Sigmoid colon (tissue), 4 donors: ENCODE measurements around the gene MRPL38.
"Not testable (repeated sequence)": the region's sequence is repeated elsewhere in the genome, so short reads cannot be mapped to it uniquely, and the experiment has no call there.

Source experiments
- EP300 ChIP-seq, 4 donors: sonication (generic); formaldehyde crosslinking; IDR thresholded peaks; one replicate each; pipeline ENCODE4 v1.6.1; 2017; ENCODE audit warnings: antibody characterized with exemption in 4 of 4
- POLR2A ChIP-seq, 2 donors: fragments of 450-650 bp; IDR thresholded peaks; one replicate each; pipeline ENCODE4 v1.6.1; 2016; ENCODE audit warnings: antibody characterized with exemption in 2 of 2, mild to moderate bottlenecking in 2 of 2, moderate library complexity in 2 of 2
- POLR2AphosphoS5 ChIP-seq, 4 donors: sonication (generic); formaldehyde crosslinking; IDR thresholded peaks; one replicate each; pipeline ENCODE4 v1.6.1; 2017; ENCODE audit warnings: antibody characterized with exemption in 4 of 4
- TF ChIP-seq, protein P1 (sequence below), 4 experiments: fragments of 450-650 bp in 3 of 4; fragments of 200-600 bp in 1 of 4; IDR thresholded peaks; one replicate each; pipeline ENCODE4 v1.5.1; 2016 to 2019; ENCODE audit warnings: antibody characterized with exemption in 4 of 4, mild to moderate bottlenecking in 3 of 4, moderate library complexity in 2 of 4

- TF ChIP-seq, protein P1, sequence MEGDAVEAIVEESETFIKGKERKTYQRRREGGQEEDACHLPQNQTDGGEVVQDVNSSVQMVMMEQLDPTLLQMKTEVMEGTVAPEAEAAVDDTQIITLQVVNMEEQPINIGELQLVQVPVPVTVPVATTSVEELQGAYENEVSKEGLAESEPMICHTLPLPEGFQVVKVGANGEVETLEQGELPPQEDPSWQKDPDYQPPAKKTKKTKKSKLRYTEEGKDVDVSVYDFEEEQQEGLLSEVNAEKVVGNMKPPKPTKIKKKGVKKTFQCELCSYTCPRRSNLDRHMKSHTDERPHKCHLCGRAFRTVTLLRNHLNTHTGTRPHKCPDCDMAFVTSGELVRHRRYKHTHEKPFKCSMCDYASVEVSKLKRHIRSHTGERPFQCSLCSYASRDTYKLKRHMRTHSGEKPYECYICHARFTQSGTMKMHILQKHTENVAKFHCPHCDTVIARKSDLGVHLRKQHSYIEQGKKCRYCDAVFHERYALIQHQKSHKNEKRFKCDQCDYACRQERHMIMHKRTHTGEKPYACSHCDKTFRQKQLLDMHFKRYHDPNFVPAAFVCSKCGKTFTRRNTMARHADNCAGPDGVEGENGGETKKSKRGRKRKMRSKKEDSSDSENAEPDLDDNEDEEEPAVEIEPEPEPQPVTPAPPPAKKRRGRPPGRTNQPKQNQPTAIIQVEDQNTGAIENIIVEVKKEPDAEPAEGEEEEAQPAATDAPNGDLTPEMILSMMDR (IDR thresholded peaks at IDR 0.05): not testable (repeated sequence)
- not testable (repeated sequence) for TF ChIP-seq POLR2A, POLR2AphosphoS5, EP300 (IDR thresholded peaks at IDR 0.05)
Observed at GRCh38 chr17:75864887-75865286, 39.8 kb downstream of the MRPL38 start.
